MM.1S (cell line): ENCODE measurements around the gene LARGE1.

Source experiments
- EZH2 ChIP-seq: fragments of 300-600 bp; sonication (generic); optimal IDR thresholded peaks from 2 replicates; pipeline ENCODE3; 2017; ENCODE audit warnings: low read depth, mild to moderate bottlenecking, antibody characterized with exemption, low read length, mixed read lengths
- TF ChIP-seq, protein P1 (sequence below): fragments of 300-600 bp; sonication (generic); IDR thresholded peaks from 2 replicates; pipeline ENCODE4 v1.5.1; 2016; ENCODE audit warnings: antibody characterized with exemption, low read length, mixed read lengths

DNA sequence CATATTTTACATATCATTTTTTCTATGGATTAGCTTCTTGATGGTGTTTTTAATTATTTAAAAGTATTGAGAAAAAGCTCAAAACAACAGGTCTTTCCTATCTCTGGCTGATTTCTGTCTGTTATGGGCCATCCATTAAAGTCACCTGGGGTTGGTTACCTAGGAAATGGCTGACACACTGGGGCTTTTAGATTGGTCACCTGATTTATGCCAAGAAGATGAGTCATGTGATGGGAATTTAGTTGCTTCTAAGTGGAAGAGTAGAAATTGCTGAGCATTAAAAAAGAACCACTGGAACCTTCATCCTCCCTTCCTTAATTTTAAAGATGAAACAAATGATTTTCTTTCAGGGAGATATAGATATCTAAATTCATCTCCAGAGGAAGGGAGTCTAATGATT lies 48.8 kb upstream of the LARGE1 start:
- TF ChIP-seq, protein P1, sequence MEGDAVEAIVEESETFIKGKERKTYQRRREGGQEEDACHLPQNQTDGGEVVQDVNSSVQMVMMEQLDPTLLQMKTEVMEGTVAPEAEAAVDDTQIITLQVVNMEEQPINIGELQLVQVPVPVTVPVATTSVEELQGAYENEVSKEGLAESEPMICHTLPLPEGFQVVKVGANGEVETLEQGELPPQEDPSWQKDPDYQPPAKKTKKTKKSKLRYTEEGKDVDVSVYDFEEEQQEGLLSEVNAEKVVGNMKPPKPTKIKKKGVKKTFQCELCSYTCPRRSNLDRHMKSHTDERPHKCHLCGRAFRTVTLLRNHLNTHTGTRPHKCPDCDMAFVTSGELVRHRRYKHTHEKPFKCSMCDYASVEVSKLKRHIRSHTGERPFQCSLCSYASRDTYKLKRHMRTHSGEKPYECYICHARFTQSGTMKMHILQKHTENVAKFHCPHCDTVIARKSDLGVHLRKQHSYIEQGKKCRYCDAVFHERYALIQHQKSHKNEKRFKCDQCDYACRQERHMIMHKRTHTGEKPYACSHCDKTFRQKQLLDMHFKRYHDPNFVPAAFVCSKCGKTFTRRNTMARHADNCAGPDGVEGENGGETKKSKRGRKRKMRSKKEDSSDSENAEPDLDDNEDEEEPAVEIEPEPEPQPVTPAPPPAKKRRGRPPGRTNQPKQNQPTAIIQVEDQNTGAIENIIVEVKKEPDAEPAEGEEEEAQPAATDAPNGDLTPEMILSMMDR, result no peak
- no peak for TF ChIP-seq EZH2
